ENCODE data around the gene NEDD1. TPM values are rescaled to one million over a fixed set of nuclear protein-coding genes. Genes with fewer than 3 reads are reported as not detected.

NEDD1 gene
- total RNA-seq, 1 experiment from 2014 or later = 35.4 TPM

DNA sequence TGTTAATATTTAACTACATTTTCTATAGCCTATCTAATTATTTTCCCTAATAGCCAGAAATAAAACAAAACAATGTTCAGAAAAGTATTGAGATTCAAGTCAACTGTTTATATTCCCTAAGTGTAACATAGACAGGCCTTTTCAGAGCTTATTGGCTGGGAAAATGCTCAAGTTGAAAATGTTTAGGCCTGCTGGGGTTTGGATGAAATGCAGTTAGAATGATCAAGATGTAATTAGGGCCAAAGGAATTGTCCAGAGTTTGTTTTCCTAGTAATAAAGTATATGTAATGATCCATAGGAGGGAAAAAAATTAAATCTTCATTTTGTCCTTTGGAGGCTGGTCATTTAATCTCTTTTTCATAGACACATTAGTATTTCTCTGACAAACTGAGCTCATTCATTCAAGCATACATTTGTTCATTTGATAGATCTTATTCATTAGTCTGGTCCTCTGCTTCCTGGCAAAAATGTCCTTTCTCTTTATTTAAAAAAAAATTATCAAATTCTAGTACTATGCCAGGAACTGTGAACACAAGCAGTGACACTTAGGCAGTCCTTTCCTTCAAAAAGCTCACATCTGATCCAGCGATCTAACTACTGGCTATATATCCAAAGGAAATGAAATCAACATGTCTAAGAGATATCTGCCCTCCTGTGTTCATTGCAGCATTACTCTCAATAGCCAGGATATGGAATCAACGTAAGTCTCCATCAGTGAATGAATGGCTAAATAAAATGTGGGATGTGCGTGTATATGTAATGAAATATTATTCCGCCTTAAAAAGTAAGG, 40.1 kb upstream of the NEDD1 start:
- BruUV-seq (replicated peaks) = no TSS peak
- H3K4me1 ChIP-seq (ENCODE audit: control insufficient read depth in 1 of 2, insufficient read depth in 2 of 2, low read length in 2 of 2) = no peaks in the 10 kb centered on the region
- POLR2A ChIA-PET = no interaction called here
- no peaks in the 10 kb centered on the region for H3K9me2 ChIP-seq (ENCODE audit: insufficient read depth)
- H3K4me3 ChIP-seq (replicated peaks in 1 of 2; ENCODE audit: low read depth in 1 of 2, low read length in 2 of 2) = no peak overlapping the region
- intact Hi-C loops (cut with micrococcal nuclease) = no loop called here
- no peaks in the 10 kb centered on the region for H3K9me3 ChIP-seq (ENCODE audit: control insufficient read depth in 1 of 2, insufficient read depth in 1 of 2, low read depth in 1 of 2, low read length in 2 of 2)
- ATAC-seq (no peak), DNase-seq (ENCODE audit: low read depth, low spot score) (no peak)
- CTCF ChIA-PET = no interaction called here
- H3K79me2 ChIP-seq (ENCODE audit: insufficient read depth, low read length) = no peaks in the 10 kb centered on the region
- H2AFZ ChIP-seq (ENCODE audit: low read depth, low read length, poor library complexity, severe bottlenecking) = no peak overlapping the region
- no peaks in the 10 kb centered on the region for H3K36me3 ChIP-seq (ENCODE audit: control insufficient read depth in 1 of 2, insufficient read depth in 2 of 2, low read length in 2 of 2)
- TF ChIP-seq ELF1 (IDR thresholded peaks at IDR 0.05; ENCODE audit: borderline replicate concordance, low read depth) (no peak), SP1 (IDR thresholded peaks at IDR 0.05; ENCODE audit: low read depth) (no peak), SRF (IDR thresholded peaks at IDR 0.05; ENCODE audit: low read depth) (no peak), POLR2AphosphoS5 (IDR thresholded peaks at IDR 0.05; ENCODE audit: low read depth, low read length) (no peak), JUND (IDR thresholded peaks at IDR 0.05) (no peak), FOSL1 (IDR thresholded peaks at IDR 0.05; ENCODE audit: low read depth) (no peak), EGR1 (IDR thresholded peaks at IDR 0.05; ENCODE audit: low read depth) (no peak), EZH2 (IDR thresholded peaks at IDR 0.05) (no peak), POLR2A (IDR thresholded peaks at IDR 0.05; ENCODE audit: borderline replicate concordance, extremely low read depth, insufficient read depth, insufficient read length) (no peak), EZH2phosphoT487 (IDR thresholded peaks at IDR 0.05; ENCODE audit: borderline replicate concordance) (no peak), CBX3 (IDR thresholded peaks at IDR 0.05; ENCODE audit: low read depth) (no peak), CEBPB (IDR thresholded peaks at IDR 0.05; ENCODE audit: low read depth) (no peak), SIN3A (IDR thresholded peaks at IDR 0.05; ENCODE audit: low read depth) (no peak)
- TF ChIP-seq, protein P1, sequence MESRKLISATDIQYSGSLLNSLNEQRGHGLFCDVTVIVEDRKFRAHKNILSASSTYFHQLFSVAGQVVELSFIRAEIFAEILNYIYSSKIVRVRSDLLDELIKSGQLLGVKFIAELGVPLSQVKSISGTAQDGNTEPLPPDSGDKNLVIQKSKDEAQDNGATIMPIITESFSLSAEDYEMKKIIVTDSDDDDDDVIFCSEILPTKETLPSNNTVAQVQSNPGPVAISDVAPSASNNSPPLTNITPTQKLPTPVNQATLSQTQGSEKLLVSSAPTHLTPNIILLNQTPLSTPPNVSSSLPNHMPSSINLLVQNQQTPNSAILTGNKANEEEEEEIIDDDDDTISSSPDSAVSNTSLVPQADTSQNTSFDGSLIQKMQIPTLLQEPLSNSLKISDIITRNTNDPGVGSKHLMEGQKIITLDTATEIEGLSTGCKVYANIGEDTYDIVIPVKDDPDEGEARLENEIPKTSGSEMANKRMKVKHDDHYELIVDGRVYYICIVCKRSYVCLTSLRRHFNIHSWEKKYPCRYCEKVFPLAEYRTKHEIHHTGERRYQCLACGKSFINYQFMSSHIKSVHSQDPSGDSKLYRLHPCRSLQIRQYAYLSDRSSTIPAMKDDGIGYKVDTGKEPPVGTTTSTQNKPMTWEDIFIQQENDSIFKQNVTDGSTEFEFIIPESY (IDR thresholded peaks at IDR 0.05; ENCODE audit: extremely low read depth, insufficient replicate concordance, low read length) = no peak
- TF ChIP-seq, protein P2, sequence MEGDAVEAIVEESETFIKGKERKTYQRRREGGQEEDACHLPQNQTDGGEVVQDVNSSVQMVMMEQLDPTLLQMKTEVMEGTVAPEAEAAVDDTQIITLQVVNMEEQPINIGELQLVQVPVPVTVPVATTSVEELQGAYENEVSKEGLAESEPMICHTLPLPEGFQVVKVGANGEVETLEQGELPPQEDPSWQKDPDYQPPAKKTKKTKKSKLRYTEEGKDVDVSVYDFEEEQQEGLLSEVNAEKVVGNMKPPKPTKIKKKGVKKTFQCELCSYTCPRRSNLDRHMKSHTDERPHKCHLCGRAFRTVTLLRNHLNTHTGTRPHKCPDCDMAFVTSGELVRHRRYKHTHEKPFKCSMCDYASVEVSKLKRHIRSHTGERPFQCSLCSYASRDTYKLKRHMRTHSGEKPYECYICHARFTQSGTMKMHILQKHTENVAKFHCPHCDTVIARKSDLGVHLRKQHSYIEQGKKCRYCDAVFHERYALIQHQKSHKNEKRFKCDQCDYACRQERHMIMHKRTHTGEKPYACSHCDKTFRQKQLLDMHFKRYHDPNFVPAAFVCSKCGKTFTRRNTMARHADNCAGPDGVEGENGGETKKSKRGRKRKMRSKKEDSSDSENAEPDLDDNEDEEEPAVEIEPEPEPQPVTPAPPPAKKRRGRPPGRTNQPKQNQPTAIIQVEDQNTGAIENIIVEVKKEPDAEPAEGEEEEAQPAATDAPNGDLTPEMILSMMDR (IDR thresholded peaks at IDR 0.05 in 2 of 3, conservative IDR thresholded peaks at IDR 0.05 in 1 of 3; ENCODE audit: borderline replicate concordance in 1 of 3, insufficient read depth in 1 of 3, low read depth in 2 of 3, low read length in 2 of 3) = no peak
- H3K27me3 ChIP-seq (ENCODE audit: insufficient read depth, low read length) = peaks cover 24% of the 10 kb centered on the region
- H4K20me1 ChIP-seq (ENCODE audit: insufficient read depth) = no peaks in the 10 kb centered on the region
- no peak overlapping the region for H3K4me2 ChIP-seq (ENCODE audit: low read length)
- no peak overlapping the region for H3K9ac ChIP-seq (ENCODE audit: low read length)
- no peak overlapping the region for H3K27ac ChIP-seq (ENCODE audit: low read depth, low read length)
- RAD21 ChIA-PET (ENCODE audit: low non-redundant PET in 1 of 2, low total read pairs in 2 of 2, uncharacterized antibody in 2 of 2, unreplicated experiment in 2 of 2) = no interaction called here

Measured in HCT116 (cell line).